Stimulated activated CD4-positive, alpha-beta T cell treated with anti-CD3 and anti-CD28 coated beads, Interleukin-1b, Interleukin-23, amount 100 ng/mL, for 1 hour (primary cell): ENCODE results near the gene PLBD2.

Experiments used
- DNase-seq, 2 donors: peaks; one replicate each; pipeline ENCODE4 v3.0.0-alpha.2; 2020; ENCODE audit warnings: low read depth in 2 of 2

PLBD2 gene

GRCh38 chr12:113395119-113395518, 36.7 kb downstream of the PLBD2 start:
- no peak for DNase-seq

- DNase-seq: no peak
Observed at GRCh38 chr12:113396200-113396599, 37.8 kb downstream of the PLBD2 start.

- DNase-seq: no peak
Observed at GRCh38 chr12:113396828-113397496, 38.6 kb downstream of the PLBD2 start.

- DNase-seq: no peak
Observed at GRCh38 chr12:113397497-113398197, 39.3 kb downstream of the PLBD2 start.

- DNase-seq: no peak
Observed at GRCh38 chr12:113398346-113399290, 40.2 kb downstream of the PLBD2 start.

GRCh38 chr12:113399490-113399889, 41.1 kb downstream of the PLBD2 start:
- no peak for DNase-seq

GRCh38 chr12:113400362-113400761, 42.0 kb downstream of the PLBD2 start:
- DNase-seq: no peak

GRCh38 chr12:113401066-113402000, 42.9 kb downstream of the PLBD2 start:
- no peak for DNase-seq

GRCh38 chr12:113402586-113403260, 44.3 kb downstream of the PLBD2 start:
- no peak for DNase-seq

- DNase-seq: no peak
Observed at GRCh38 chr12:113403435-113404415, 45.3 kb downstream of the PLBD2 start, which contains the start of gene SDS. SDS (minus strand) TSS chr12:113403887; CDS start chr12:113399708, 4,179 bp downstream.

GRCh38 chr12:113405694-113406093, 47.3 kb downstream of the PLBD2 start:
- DNase-seq: no peak

- DNase-seq: no peak
Observed at GRCh38 chr12:113407931-113408600, 49.7 kb downstream of the PLBD2 start.

GRCh38 chr12:113408756-113409298, 50.4 kb downstream of the PLBD2 start:
- DNase-seq: no peak

- DNase-seq: no peak
Observed at GRCh38 chr12:113409462-113410124, 51.2 kb downstream of the PLBD2 start.

- DNase-seq: no peak
Observed at GRCh38 chr12:113413488-113413939, 55.1 kb downstream of the PLBD2 start.

- no peak for DNase-seq
Observed at GRCh38 chr12:113414519-113415038, 56.2 kb downstream of the PLBD2 start.

- DNase-seq: no peak
Observed at GRCh38 chr12:113416091-113416754, 57.8 kb downstream of the PLBD2 start.
